GM11168 (cell line): Measurements from ENCODE around the gene ARHGAP18.

Experiments used
- in situ Hi-C: fragments of 300-500 bp; cut with MboI; formaldehyde crosslinking; loops from one replicate; pipeline ENCODE4 v1.12.0; 2022; ENCODE audit warnings: low sequenced_read_pairs; ENCODE audit not compliant: unreplicated experiment

The ARHGAP18 gene

DNA sequence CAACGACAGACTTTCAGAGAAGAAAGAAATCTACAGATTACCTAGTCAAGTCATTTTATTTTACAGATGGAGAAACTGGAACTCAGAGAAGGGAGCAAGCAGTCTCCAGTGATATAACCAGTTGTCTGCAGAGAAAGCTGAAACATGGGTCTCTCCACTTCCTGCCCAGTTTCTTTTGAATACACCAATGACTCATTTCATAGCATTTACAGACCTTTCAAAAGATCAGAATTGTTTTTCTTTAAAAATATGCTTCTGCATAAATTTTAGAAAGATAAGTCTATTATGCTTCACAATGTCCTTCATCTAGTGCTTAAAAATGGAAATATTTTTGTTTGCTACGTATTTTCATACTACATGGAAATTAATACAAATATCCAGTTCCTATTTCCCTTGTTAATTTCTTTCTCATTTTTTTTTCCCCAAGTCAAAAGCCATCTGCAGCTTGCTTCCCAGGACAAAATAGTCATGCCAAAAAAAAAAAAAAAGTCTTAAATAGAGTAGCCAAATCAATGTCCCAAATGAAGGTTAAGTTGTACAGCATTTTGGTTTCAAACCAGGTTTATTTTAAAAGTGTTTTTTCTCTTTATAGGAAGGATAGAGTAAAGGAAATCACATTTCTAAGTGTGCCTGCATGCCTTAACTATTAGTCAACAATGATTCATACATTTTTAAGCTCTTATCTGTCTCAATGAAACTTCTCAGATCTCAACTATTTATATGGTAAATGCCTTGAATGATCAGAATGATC is 36.9 kb downstream of the ARHGAP18 start:
- in situ Hi-C loops: no loop called here

DNA sequence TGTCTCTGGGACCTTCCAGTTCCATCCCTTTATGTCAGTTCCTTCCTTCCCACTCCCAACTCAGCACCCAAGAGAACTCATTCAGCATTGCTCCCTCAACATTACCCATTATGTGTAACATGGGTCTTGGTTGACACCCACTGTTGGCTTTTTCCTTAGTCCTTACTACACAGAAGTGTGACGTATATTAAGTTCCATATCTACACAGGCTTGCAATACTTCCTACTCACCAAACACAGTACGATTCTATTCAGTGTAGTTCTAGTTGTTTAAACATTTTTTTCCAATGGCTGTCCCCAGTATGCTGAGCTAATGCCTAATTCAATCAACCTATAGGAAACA is 37.7 kb downstream of the ARHGAP18 start:
- in situ Hi-C loops: no loop called here

DNA sequence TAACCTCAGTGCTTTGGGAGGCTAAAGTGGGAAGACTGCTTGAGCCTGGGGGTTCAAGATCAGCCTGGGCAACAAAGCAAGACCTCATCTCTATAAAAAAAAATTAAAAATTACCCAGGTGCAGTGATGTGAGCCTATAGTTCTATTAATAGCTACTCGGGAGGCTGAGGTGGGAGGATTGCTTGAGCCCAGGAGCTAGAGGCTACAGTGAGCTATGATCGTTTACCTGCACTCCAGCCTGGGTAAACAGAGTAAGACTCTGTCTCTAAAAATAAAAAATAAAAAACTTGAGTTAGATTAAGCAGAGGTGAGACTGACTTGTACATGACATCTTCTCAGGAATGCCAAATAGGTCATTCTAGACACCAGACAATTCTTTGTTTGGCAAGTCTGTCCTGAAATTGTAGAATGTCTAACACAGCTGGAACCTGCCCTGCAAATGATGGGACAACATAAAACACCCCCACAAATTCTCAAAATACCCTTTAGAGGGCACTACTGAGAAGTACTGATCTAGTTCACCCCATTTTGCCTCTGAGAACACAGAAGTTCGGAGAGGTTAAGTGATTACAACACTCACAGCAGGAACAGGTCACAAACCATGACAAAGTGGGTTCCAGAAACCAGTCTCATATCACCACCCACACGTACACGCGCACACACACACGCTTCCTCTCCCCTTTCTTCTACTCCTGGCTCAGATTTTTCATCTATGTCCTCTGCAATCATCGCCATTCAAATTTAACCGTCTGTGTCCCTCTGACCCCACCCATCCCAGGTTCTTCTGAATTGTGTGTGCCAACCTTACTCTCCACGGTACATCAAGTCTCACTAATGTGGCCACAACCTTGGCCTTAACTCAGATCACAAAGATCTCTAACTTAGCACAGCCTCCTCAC is 38.3 kb downstream of the ARHGAP18 start:
- in situ Hi-C loops: no loop called here

- in situ Hi-C loops: no loop called here
Observed at GRCh38 chr6:129670634-129671033, 39.3 kb downstream of the ARHGAP18 start.

GRCh38 chr6:129667621-129668020 is 42.4 kb downstream of the ARHGAP18 start:
- in situ Hi-C loops: no loop called here

GRCh38 chr6:129667034-129667433 is 42.9 kb downstream of the ARHGAP18 start:
- in situ Hi-C loops: no loop called here

DNA sequence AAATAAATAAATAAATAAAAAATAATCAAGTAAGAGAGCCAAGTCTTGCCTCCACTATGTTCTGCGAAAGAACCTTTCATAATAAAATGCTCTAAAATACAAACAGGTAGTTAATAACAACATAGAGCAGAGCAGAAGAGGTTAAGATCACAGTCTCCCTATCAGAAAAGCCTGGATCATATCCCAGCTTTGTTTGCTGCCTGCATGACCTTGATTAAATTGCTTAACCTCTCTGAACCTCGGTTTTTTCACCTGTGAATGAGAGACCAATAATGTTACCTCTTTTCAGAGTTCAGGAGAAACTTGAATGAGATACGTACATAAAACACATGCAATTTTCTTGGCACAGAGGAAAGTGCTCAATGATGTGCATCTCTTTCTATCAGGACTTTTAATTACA is 44.4 kb downstream of the ARHGAP18 start:
- in situ Hi-C loops: no loop called here

DNA sequence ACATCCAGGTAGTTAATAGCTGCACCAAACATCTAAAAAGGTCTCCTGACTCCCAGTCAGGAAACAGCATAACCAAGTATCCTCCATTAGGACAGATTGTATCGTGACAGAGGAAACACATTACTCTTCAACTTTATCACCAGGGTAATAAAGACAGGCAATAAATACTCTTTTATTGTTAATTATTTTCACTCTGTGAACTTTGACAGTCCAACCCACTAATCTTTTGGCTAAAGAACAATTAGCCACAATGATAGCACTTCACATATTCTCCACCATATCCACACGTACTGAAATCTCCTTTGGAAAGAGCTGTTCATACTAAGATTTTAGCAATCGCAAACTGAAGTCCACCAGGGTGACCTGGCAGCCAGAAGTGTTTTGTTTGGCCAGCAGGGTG is 46.4 kb downstream of the ARHGAP18 start:
- in situ Hi-C loops: no loop called here

DNA sequence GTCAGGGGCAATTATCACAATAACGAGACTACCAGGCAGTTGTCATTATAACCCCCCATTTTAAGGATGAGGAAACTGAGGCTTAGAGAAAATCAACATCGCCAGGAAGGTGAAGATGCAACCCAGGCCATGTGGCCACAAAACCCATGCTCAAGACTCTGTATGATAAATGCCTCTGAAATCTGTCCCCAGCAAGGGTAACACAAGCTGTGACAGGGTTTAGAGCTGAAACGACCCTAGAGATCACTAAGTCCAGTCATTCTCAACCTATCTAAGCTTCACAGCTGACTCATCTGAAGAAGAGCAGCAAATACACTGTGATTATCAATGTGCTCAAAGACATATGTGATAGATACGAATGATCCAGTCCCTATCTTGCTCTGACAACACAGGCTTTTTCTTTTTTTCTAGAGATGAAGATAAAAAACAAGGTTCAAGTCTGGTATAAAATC is 47.0 kb downstream of the ARHGAP18 start:
- in situ Hi-C loops: no loop called here

GRCh38 chr6:129662406-129662766 is 47.6 kb downstream of the ARHGAP18 start:
- in situ Hi-C loops: no loop called here

DNA sequence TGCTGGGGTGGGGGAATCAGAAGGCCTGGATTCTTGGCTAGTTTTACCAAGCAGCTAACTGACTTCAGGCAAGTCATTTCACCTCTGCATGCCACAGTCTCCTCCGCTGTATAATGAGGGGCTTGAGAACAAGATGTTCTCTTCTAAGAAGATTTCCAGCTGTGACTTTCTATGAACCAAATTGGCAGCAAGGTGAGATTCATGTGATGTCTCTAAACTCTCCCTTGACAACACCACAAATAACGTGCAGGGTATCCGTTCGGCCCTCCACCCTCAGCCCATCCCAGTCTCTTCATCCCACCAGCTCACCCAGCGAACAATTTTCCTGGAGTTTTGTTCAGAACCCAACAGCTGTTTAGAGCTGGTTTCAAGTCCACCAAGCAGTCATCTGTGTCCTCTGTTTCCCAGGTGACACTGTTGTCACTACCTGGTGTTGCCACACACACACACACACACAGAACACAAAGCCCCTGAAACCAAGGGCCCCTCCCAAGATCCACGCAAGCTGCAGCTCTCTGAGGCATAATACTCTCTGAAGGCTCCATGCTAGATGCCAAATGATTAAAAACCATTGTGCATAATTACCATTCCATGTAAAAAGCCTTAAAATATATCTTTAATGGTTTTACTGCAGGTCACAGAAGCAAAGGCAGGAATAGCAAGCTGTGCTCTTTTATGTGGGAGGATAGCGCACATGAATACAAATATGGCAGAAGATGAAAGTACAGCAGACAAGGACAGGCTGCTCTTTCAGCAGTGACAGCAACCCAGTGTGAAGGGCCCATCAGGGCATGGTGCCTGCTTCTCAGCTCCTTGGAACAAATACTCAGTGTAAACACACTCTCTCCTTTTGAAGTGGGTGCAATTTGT is 48.2 kb downstream of the ARHGAP18 start:
- in situ Hi-C loops: no loop called here

GRCh38 chr6:129660346-129660676 is 49.7 kb downstream of the ARHGAP18 start:
- in situ Hi-C loops: no loop called here

- in situ Hi-C loops: no loop called here
Observed at GRCh38 chr6:129659590-129660345, 50.2 kb downstream of the ARHGAP18 start.

GRCh38 chr6:129659167-129659566 is 50.8 kb downstream of the ARHGAP18 start:
- in situ Hi-C loops: no loop called here

DNA sequence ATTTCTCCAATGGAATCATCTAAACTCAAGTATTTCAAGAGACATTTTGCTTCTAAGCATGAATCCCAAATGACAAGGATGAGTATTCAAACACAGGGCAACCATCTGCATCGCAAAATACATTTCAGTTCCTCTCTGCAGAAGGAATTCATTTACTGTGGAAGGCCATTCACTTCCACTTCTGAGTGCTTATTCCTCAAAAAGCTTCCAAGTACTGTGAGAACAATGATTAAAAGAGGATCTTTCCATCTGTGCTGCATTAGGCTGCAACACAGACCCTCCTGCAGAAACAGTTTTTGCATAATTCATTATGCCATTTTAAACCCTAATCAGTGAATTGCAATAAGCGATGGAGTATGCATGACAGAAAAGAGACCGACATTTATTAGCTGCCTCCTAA is 52.5 kb downstream of the ARHGAP18 start:
- in situ Hi-C loops: no loop called here

DNA sequence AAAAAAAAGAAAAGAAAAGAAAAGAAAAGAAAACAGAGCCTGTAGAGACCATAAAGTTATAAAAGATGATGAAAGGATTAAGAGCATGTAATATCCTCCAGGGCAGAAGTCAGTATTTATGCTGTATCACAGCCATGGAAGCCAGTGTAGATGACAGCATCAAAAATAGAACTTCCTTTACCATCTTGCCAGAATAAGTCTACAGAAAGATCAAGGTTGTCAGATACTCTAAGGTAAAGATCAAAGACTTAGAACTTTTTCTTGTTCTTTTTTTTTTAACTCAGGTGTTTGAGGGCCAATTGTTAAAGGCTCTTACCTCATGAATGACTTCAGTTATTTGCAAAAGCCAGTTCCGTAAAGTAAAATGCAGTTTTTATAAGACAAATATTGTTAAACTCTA is 54.6 kb downstream of the ARHGAP18 start:
- in situ Hi-C loops: no loop called here

GRCh38 chr6:129653746-129654145 is 56.2 kb downstream of the ARHGAP18 start:
- in situ Hi-C loops: no loop called here

- in situ Hi-C loops: no loop called here
Observed at GRCh38 chr6:129653229-129653628, 56.7 kb downstream of the ARHGAP18 start.

GRCh38 chr6:129651291-129651691 is 58.7 kb downstream of the ARHGAP18 start:
- in situ Hi-C loops: no loop called here

DNA sequence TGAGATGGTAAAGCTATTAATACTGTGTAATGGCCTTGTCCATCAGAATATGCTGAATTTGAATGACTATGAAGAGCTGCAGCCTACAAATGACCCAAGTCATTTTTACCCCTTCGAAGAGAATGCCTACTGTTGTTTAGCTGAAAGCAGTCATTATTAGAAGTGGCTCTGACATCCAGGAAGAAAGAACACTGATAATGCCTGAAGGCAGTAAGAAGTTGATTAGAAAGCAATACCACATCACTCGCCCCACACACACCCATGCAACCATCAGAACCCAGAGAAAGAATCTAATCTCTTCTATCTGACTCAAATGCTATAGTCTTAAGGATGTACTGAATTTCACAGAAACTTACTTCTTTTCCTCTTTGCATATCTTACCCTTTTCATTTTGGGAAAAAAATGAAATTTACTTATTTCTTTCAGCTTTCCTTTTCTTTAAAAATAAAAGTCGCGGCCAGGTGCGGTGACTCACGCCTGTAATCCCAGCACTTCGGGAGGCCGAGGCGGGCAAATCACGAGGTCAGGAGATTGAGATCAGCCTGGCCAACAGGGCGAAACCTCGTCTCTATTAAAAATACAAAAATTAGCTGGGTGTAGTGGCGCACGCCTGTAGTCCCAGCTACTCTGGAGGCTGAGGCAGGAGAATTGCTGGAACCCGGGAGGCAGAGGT is 61.0 kb downstream of the ARHGAP18 start:
- in situ Hi-C loops: no loop called here
